ENCODE results near the gene TBCE. TPM values are rescaled to one million over a fixed set of nuclear protein-coding genes. Genes with fewer than 3 reads are reported as not detected.
"Not testable (repeated sequence)": the region's sequence is repeated elsewhere in the genome, so short reads cannot be mapped to it uniquely, and the experiment has no call there.

The TBCE gene
- total RNA-seq, 2 experiments from 2014 or later: 30.2 to 32.6 TPM

GRCh38 chr1:235461954-235462353 is 94.7 kb downstream of the TBCE start:
- Histone ChIP-seq H3K27ac (ENCODE audit: low read depth, low read length, poor library complexity, severe bottlenecking) (no peak overlapping the region), H3K9me3 (ENCODE audit: low read length) (peaks cover 5% of the 10 kb centered on the region; the same call in 1 of the 2 replicates), H2AFZ (ENCODE audit: low read length) (no peak overlapping the region), H3K36me3 (ENCODE audit: insufficient read depth, low read length) (peaks cover 29% of the 10 kb centered on the region), H3K9me2 (ENCODE audit: insufficient read depth, low read length) (no peaks in the 10 kb centered on the region), H3K4me3 (ENCODE audit: low read depth, low read length, poor library complexity, severe bottlenecking) (no peak overlapping the region), H3K4me2 (ENCODE audit: low read length) (no peak overlapping the region), H3K79me2 (ENCODE audit: insufficient read depth, low read depth, low read length) (no peaks in the 10 kb centered on the region), H4K20me1 (ENCODE audit: insufficient read depth, low read length) (no peaks in the 10 kb centered on the region), H3K4me1 (ENCODE audit: insufficient read depth, low read length, poor library complexity, severe bottlenecking) (peaks cover 3% of the 10 kb centered on the region)
- intact Hi-C loops (cut with micrococcal nuclease; ENCODE audit: unreplicated experiment): no loop called here
- ChIA-PET POLR2A (no interaction called here), CTCF (ENCODE audit: unreplicated experiment) (no interaction called here)
- BruUV-seq (replicated peaks): no TSS peak
- no peak for TF ChIP-seq EZH2phosphoT487 (IDR thresholded peaks at IDR 0.05; ENCODE audit: borderline replicate concordance, low read depth, low read length)
- DNase-seq (ENCODE audit: low spot score): no peak

GRCh38 chr1:235462832-235463231 is 95.6 kb downstream of the TBCE start:
- H3K4me3 ChIP-seq (ENCODE audit: low read depth, low read length, poor library complexity, severe bottlenecking); DNase-seq (ENCODE audit: low spot score); H3K79me2 ChIP-seq (ENCODE audit: insufficient read depth, low read depth, low read length); H3K27ac ChIP-seq (ENCODE audit: low read depth, low read length, poor library complexity, severe bottlenecking); intact Hi-C loops (cut with micrococcal nuclease; ENCODE audit: unreplicated experiment); H3K4me2 ChIP-seq (ENCODE audit: low read length); H2AFZ ChIP-seq (ENCODE audit: low read length); BruUV-seq (replicated peaks); H3K9me2 ChIP-seq (ENCODE audit: insufficient read depth, low read length); H3K9me3 ChIP-seq (ENCODE audit: low read length); H4K20me1 ChIP-seq (ENCODE audit: insufficient read depth, low read length); CTCF ChIA-PET (ENCODE audit: unreplicated experiment); H3K4me1 ChIP-seq (ENCODE audit: insufficient read depth, low read length, poor library complexity, severe bottlenecking): not testable (repeated sequence)
- POLR2A ChIA-PET: interaction anchor here (0.7 kb wide), 1 partner anchor 213 kb away, joined by 5 read pairs; no protein-coding TSS in a partner anchor
- H3K36me3 ChIP-seq (ENCODE audit: insufficient read depth, low read length): peaks cover 29% of the 10 kb centered on the region

- BruUV-seq (replicated peaks): no TSS peak
- ChIA-PET POLR2A (no interaction called here), CTCF (ENCODE audit: unreplicated experiment) (no interaction called here)
- TF ChIP-seq EZH2phosphoT487 (IDR thresholded peaks at IDR 0.05; ENCODE audit: borderline replicate concordance, low read depth, low read length) (no peak), CTCF (conservative IDR thresholded peaks at IDR 0.05; ENCODE audit: low read length) (no peak)
- Histone ChIP-seq H3K4me1 (ENCODE audit: insufficient read depth, low read length, poor library complexity, severe bottlenecking) (peaks cover 3% of the 10 kb centered on the region), H3K79me2 (ENCODE audit: insufficient read depth, low read depth, low read length) (no peaks in the 10 kb centered on the region), H4K20me1 (ENCODE audit: insufficient read depth, low read length) (no peaks in the 10 kb centered on the region), H3K36me3 (ENCODE audit: insufficient read depth, low read length) (peaks cover 29% of the 10 kb centered on the region), H3K27ac (ENCODE audit: low read depth, low read length, poor library complexity, severe bottlenecking) (no peak overlapping the region), H2AFZ (ENCODE audit: low read length) (no peak overlapping the region), H3K4me2 (ENCODE audit: low read length) (no peak overlapping the region), H3K9me3 (ENCODE audit: low read length) (peaks cover 5% of the 10 kb centered on the region; the same call in 1 of the 2 replicates), H3K4me3 (ENCODE audit: low read depth, low read length, poor library complexity, severe bottlenecking) (no peak overlapping the region), H3K9me2 (ENCODE audit: insufficient read depth, low read length) (no peaks in the 10 kb centered on the region)
- DNase-seq (ENCODE audit: low spot score): no peak
- intact Hi-C loops (cut with micrococcal nuclease; ENCODE audit: unreplicated experiment): no loop called here
Observed at GRCh38 chr1:235465066-235465465, 97.8 kb downstream of the TBCE start.

- ChIA-PET CTCF (ENCODE audit: unreplicated experiment) (no interaction called here), POLR2A (interaction anchor here (0.7 kb wide), 1 partner anchor 1149 kb away, joined by 4 read pairs; no protein-coding TSS in a partner anchor)
- H3K4me3 ChIP-seq (ENCODE audit: low read depth, low read length, poor library complexity, severe bottlenecking): no peak overlapping the region
- no peak overlapping the region for H3K27ac ChIP-seq (ENCODE audit: low read depth, low read length, poor library complexity, severe bottlenecking)
- H3K9me2 ChIP-seq (ENCODE audit: insufficient read depth, low read length): no peaks in the 10 kb centered on the region
- no peaks in the 10 kb centered on the region for H3K4me1 ChIP-seq (ENCODE audit: insufficient read depth, low read length, poor library complexity, severe bottlenecking)
- H4K20me1 ChIP-seq (ENCODE audit: insufficient read depth, low read length): no peaks in the 10 kb centered on the region
- H3K4me2 ChIP-seq (ENCODE audit: low read length): no peak overlapping the region
- TF ChIP-seq CTCF (conservative IDR thresholded peaks at IDR 0.05; ENCODE audit: low read length): no peak
- TF ChIP-seq EZH2phosphoT487 (IDR thresholded peaks at IDR 0.05; ENCODE audit: borderline replicate concordance, low read depth, low read length): no peak
- peaks cover 24% of the 10 kb centered on the region for H3K36me3 ChIP-seq (ENCODE audit: insufficient read depth, low read length)
- no peak overlapping the region for H2AFZ ChIP-seq (ENCODE audit: low read length)
- BruUV-seq (replicated peaks): no TSS peak
- H3K79me2 ChIP-seq (ENCODE audit: insufficient read depth, low read depth, low read length): no peaks in the 10 kb centered on the region
- intact Hi-C loops (cut with micrococcal nuclease; ENCODE audit: unreplicated experiment): no loop called here
- peaks cover 5% of the 10 kb centered on the region; the same call in 1 of the 2 replicates for H3K9me3 ChIP-seq (ENCODE audit: low read length)
- no peak for DNase-seq (ENCODE audit: low spot score)
Observed at GRCh38 chr1:235468004-235468403, 100.8 kb downstream of the TBCE start.

All from OCI-LY7 (cell line).